T-helper 2 cell treated with Interferon-gamma antibody and Interleukin-4, amounts not matched to agents 100 ng/mL and 5 ng/mL, for 36 hours (primary cell): ENCODE data around the gene GFI1. TPM values are rescaled to one million over a fixed set of nuclear protein-coding genes. Genes with fewer than 3 reads are reported as not detected.

Experiments used
- intact Hi-C: fragments of 100-400 bp; cut with micrococcal nuclease; formaldehyde crosslinking; loops from one replicate; pipeline ENCODE4 v1.15.1; 2023
- total RNA-seq: library from RNA; stranded (reverse); gene quantifications from 2 replicates; pipeline ENCODE4 v1.2.3, GENCODE V29; 2022

The GFI1 gene
- total RNA-seq, 1 donor from 2014 or later: 92.9 TPM

DNA sequence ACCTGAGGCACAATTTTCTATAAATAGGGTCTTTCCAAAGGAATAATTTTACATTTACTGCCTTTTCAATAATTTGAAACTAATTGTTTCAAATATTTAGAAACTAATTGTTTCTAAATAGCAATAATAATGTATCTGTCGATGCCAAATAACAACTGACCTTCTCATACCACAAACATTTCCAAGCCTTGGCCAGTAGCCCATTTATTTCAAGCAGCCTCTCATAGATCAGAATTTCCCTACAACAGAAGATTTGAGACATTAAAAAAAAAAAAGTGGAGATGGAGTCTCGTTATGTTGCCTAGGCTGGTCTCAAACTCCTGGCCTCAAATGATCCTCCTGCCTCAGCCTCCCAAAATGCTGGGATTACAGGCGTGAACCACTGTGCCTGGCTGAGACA, 2.1 kb upstream of the GFI1 start:
- intact Hi-C loops: loop anchor here (5.0 to 10.0 kb wide), 6 partner anchors 122 to 984 kb away; partner anchors contain the start of genes CCDC18, CDC7, DIPK1A and RPL5

DNA sequence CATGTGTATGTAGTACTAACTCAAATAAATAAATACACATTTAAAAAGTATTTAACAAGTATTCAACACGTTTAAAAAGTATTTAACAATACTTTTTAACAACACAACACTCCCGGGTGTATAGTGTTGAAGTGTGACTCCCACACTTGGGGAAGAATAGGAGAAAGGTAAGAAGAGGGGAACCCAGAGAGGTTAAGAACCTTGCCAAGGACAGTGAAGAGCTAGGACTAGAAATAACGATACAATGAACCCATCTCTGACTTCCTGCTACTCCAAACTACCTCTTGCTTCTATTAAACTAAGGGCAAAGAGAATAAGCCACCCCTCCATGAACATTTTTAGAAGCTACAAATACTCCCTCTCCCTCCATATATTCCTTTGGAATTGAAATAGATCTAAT, 1.7 kb upstream of the GFI1 start:
- intact Hi-C loops: loop anchor here (5.0 to 10.0 kb wide), 6 partner anchors 121 to 984 kb away; partner anchors contain the start of genes CCDC18, CDC7, DIPK1A and RPL5

DNA sequence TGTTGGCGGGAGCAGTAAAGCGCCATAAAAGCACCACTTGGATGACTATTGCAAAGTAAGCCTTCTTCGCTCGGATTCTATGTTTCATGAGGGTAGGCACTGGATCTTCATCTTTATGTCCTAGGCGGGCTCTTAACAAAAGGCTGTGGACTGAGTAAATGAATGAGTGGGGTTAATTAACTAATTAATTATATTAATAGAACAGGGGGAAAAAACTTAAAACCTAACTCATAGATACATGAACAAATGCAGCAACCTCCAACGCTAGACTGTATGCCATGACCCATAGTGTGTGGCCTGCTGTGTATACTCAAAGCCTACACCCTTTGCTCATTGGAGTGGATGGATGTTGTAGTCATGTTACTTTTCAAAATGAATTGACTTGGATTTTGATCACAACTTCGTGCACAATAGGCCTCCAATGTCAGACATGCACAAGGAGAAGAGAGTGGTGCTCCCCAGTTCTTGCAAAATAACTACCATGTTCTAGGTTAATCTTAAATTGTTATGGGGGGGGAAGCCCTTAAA, 417 bp upstream of the GFI1 start:
- intact Hi-C loops: loop anchor here (2.0 to 10.0 kb wide), 7 partner anchors 120 to 982 kb away; partner anchors contain the start of genes CCDC18, CDC7, DIPK1A and RPL5

DNA sequence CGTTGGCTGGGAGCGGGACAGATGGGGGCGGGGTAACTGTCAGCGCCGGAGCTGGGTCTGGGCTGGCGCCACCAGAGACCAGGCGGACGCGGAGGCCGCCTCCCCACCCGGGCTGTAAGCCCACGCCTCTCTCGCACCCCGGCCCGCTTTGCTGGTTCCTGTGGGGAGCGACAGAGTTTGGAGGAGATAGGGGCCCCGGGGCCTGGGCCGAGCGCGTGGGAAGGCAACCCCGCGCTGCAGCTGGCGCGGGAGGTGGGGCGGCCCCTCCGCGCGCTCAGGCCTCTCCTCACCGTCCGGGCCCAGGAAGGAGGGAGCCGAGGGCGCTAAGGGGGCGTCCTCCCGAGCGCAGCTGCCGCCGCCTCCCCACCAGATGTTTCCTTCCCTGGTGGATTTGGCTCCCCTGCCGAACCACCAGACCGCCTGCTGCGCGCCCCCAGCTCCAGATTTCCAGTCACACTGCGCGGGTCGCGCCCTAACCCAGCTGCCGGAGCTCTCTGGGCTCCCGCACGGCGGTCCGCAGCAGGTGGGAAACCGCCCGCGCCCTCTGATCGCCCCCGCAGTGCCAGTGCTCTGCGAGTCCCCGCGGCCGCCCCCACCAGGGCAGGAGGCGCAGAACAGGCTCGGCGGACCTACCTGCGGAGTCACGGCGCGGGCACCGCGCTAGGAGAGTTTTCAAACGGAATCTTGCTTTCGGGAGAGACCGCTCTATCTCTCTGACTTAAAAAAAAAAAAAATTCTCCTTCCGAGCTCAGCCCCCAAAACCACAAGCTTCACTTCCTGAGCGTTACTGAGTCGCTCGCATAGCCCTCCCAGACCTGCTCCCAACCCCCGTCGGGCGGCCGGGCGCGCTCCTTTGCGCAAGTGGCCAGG, 1.1 kb downstream of the GFI1 start:
- intact Hi-C loops: loop anchor here (1.0 to 10.0 kb wide), 12 partner anchors 19 to 981 kb away; partner anchors contain the start of genes CCDC18, CDC7, DIPK1A and RPAP2

DNA sequence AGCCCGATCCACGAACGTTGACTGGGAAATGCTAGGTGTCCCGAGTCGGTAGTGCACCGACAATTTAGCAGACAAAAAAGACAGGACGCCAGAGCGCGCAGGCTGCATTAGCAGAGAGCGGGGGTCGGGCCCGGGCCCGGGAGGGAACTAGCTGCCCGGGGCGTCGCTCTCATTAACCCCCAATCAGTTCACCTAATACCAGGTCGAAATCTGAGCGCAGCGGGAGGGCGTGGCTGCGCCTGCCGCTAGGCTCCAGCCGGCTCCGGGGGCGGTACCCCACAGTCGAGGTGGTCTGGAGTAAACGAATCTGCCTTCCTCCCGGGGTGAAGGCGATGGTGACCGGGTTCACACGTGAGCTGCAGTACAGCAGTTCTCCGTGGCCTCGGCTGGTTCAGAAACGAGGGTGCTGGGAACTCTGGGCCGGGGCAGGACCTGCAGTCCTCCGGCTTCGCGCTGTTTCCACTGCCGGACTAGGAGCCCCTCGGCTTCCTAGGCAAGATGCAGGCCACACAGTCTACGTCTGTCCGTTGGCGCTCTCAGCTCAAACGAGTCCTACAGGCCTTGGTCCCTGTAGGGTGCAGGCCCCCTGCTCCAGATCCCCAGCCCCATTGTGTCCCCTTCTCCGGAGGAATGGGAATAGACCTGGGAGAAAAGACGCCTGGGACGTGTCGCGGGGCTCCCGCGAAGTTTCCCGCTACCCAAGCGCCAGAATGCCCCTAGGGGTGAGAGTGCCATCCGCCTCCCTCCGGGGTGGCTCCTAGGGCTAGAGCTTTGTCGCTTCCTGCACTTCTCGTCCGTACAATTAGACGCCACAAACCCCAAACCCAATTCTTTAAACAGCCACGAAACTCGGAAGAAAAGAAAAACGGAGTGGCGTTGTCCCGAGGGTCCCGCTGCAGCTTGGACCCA, 2.0 kb downstream of the GFI1 start:
- intact Hi-C loops: loop anchor here (1.0 to 10.0 kb wide), 9 partner anchors 10 to 980 kb away; partner anchors contain the start of genes CCDC18, CDC7, DIPK1A and RPAP2

DNA sequence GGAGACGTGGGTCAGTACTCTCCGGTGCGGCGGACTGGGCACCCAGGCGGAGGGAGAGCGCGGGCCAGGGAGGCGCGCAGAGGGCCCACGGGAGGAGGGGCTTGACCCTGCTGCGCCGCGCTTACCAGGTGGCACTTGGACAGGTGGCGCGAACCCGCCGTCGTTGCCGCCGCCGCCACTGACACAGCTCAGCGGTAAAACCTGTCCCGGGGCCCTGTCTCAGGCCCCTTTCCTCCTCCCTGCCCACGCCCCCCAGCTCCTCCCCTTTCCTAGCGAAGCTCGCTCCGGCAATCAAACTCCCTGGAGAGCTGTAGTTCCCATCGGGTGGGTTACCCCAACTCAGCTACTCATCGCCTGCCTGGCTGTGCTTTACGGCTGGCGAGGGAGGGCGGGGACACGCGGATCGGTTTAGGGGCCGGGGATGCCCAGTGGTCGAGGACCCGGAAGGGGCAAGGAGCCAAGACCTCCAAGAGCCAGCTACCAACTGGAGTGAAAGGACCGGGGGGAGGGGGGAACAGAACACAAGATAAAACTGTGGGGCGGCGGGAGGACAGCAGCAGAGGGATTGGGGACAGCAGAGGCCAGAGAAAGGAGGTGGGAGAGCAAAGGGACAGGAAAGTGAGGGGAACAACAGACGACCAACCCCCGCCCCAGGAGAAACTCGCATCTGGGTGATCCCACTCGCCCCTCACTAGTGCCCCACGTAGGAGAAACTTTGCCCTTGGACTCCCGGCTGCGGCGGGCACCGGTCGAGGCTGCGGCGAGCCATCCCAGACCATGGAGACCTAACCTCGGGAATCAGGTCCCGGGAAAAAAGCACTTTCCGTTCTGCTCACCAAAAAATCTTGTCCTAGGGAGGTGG, 2.9 kb downstream of the GFI1 start:
- intact Hi-C loops: loop anchor here (1.0 to 10.0 kb wide), 5 partner anchors 10 to 979 kb away; partner anchors contain the start of genes CCDC18, CDC7 and TMED5

DNA sequence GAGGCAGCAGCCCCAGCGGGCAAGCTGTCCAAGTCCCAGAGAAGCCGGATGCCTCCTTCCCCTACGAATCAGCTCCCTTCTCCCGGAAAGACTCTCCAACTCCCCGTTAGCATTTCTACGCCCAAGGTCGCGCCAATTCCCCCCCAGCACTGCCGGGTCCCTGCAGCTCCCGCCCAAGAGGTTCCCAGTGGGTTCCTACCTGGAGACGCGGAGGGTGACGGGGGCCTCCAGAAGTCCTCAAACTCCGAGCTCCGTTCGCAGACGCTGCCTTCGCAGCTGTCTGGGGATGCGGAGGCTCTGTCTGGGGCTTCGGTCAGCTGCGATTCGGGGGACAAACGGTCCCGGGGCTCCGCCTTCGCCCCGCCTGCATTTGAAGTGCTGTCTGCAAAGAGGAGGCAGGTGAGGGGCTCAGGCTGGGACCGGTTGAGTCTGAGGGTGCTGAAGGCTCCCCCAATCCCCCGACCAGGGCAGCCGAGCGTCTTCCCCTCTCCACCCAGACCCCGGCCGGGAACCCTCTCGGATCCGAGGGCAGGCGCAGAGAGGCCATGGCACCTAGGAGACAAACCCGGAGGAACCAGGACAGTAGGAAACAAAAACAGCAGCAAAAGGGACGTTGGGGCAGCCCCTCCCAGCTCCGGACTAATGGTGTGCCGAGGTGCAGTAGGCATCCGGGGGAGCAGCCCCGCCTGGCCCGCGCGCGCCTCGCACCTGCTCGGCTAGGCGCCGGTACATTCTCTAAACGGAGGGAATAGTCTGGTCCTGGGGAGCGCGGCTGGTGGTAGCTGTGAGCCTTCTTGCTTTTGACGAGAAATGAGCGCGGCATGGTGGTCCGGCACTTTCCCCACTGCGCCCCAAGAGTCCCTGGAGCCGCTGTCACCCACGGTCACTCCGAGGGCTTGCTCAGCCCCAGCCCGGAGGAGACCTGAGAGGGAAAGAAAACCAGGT, 3.8 kb downstream of the GFI1 start:
- intact Hi-C loops: loop anchor here (1.0 to 10.0 kb wide), 3 partner anchors 173 to 978 kb away; partner anchors contain the start of genes CCDC18, CDC7 and TMED5

DNA sequence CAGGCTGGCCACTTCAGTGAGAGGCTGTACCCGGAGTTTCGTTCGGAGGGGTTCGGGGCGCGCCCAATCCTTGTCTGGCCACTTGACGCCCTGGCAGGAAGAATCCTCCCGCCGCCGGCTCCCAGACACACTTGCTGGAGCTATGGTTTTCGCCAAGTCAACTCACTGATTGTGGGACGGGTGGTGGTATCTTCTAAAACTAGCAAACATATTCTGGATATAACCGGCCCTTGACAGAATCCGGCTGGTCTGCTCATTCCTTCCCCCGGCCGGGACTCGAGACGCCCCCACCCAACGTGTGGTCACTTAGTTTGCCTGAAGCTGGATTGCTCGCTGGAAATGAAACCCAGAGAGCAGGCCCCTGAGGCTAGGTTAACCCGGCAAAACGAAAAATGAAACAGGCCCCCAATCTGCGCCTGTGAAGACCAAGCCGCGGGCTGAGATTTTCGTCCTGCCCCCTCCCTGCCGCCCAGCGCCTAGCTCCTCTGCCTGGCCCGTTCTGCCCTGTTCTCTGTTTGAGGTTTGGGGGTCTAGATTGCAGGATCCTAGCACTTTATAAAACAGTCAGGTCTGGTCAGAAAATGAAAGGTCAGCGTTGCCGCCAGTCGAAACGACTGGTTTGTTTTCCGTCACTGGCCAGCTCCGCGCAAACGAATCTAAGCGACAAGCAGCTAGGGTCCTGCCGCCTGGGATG, 4.6 kb downstream of the GFI1 start:
- intact Hi-C loops: loop anchor here (10.0 kb wide), 2 partner anchors 703 to 977 kb away; partner anchors contain the start of genes CCDC18, CDC7 and TMED5

DNA sequence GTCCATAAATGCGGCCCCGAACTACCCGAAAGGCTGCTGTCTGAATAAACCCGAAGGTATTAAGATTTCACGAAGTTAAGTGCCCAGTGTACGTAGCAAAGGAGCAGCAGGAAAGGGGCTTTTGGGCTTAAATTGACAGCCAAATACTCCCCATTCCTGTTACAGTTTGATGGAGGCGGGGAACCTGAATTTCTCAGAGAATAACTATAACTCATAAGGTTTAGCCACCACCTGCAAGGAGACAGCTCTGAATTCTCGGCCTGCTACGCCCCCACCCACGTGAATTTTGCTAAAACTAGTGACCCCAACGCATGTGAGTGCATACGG, 5.2 kb downstream of the GFI1 start:
- intact Hi-C loops: loop anchor here (10.0 kb wide), 2 partner anchors 703 to 977 kb away; partner anchors contain the start of genes CCDC18, CDC7 and TMED5

DNA sequence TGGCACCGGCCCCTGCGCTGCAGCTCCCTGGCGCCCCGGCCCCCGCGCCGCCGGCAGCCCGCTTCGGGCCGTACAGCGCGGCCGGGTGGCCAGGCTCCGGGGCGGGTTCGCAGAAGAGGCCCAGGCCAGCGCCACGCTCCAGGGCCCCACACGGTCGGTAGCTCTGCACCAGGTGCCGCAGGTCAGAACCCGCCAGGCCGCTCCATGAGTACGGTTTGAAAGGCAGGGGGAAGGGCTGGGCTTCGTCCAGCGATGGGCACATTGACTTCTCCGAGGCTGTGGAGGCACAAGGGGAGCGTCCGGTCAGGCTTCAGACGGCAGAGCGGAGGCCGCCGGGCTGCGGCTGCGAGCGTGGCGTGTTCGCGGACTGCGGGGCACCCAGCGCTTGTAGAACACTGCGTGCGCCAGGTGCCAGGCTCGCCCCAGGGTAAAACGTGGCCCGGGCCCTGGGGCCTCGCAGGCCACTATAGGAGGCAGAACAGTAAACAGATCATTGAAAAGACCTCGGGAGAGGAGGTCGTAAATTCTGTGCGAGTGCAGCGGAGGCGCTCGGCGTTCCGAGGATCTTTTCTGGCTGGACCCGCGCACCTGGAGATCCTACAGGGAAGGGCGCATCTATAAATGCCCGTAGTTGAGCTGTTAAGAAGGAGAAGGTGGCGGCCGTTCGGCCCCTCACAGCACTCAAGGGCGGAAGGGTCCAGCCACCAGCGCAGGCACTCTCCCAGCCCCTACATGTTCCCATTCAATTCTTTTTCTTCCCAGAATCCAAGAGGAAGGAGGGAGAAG, 5.7 kb downstream of the GFI1 start:
- intact Hi-C loops: loop anchor here (10.0 kb wide), 2 partner anchors 704 to 976 kb away; partner anchors contain the start of genes CCDC18, CDC7 and TMED5

DNA sequence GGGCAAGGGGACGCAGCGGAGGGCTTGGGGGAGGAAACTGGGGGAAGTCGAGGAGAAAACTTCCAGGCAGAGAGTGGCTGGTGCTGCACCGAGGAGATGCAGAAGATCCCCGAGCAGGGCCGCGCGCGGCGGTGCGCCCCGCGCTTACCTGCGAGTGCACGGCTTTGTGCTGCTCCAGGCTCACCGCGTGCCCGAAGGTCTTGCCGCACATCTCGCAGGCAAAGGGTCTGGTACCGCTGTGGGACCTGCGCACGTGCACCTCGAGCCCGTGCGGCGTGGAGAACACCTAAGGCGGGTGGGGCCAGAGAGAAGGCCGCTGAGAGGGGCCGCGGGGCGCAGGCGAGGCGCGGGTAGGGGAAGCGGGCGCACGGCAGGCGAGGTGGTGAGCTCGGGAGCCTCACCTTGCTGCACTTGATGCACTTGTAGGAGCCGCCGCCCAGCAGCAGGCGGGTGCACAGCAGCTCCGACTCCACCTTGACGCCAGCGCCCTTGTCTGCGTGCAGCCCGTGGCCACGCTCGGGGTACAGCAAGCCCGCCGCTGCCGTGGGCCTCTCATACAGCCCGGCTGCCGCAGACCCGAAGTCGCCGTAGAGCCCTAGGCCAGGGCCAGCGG, 6.4 kb downstream of the GFI1 start:
- intact Hi-C loops: loop anchor here (10.0 kb wide), 2 partner anchors 704 to 976 kb away; partner anchors contain the start of genes CCDC18, CDC7 and TMED5

DNA sequence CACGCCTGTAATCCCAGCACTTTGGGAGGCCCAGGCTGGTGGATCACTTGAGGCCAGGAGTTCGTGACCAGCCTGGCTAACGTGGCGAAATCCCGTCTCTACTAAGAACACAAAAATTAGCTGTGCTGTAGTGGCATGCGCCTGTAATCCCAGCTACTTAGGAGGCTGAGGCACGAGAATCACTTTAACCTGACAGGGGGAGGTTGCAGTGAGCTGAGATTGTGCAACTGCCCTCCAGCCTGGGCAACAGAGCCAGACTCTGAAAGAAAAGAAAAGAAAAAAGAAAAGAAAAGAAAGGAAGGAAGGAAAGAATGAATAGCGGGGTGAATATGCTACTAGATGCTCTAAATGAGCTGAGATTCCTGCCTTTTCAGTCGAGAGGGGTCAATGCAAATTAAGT, 7.1 kb downstream of the GFI1 start:
- intact Hi-C loops: no loop called here

DNA sequence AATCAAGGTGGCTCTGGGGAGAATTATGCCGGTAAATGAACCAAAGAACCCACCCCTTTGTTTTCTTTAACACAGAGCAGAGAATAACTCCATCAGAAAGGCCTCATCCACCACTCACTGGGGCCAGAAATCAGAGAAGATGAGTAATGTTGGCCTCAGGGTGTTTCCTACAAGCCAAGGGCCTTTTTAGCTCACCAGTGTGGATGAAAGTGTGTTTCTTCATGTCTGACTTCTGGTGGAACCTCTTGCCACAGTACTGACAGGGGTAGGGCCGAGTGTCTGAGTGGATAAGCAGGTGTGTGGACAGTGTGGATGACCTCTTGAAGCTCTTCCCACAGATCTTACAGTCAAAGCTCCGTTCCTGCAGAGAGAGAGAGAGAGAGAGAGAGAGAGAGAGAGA, 8.3 kb downstream of the GFI1 start:
- intact Hi-C loops: no loop called here

DNA sequence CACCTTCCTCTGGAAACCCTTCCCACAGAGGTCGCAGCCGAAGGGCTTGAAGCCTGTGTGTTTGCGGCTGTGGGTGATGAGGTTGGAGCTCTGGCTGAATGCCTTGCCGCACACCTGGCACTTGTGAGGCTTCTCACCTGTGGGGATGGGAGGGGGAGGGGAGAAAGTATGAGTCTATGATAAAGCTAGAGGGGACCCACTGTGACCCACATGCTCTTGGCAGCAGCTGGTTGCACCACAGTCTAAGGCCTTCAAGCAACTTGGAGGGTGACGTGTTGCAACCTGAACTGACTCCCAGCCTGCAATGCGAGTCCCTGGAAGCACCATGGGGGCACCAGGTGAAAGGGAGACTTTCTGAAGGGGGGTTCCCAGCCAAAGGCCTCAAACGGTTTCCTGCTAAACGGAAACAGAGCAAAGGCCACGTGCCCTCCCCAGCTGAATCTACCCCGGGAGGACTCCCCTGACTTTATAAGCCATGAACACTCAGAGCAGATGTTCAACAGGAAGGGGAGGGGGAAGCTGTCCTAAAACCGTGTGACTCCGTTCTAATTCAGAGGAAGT, 10.6 kb downstream of the GFI1 start:
- intact Hi-C loops: no loop called here

DNA sequence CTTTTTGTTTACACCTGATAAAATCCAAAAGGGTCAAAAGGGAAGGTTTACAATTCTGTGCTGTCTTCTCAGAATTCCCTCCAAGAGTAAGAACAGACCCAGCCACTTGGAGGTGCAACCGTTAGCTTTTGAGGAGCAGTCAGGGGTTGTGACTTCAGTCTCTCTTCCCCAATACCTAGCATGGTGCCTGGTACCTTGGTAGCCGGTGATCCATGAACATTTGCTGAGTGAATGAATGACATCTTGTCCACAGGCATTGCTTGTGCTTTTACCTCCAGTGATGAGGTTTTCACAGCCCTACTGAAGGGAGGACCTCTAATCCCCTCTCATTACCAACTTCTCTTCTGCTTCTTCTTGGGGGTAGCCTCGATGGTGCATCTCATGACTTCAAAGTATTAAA, 11.7 kb downstream of the GFI1 start:
- intact Hi-C loops: no loop called here

DNA sequence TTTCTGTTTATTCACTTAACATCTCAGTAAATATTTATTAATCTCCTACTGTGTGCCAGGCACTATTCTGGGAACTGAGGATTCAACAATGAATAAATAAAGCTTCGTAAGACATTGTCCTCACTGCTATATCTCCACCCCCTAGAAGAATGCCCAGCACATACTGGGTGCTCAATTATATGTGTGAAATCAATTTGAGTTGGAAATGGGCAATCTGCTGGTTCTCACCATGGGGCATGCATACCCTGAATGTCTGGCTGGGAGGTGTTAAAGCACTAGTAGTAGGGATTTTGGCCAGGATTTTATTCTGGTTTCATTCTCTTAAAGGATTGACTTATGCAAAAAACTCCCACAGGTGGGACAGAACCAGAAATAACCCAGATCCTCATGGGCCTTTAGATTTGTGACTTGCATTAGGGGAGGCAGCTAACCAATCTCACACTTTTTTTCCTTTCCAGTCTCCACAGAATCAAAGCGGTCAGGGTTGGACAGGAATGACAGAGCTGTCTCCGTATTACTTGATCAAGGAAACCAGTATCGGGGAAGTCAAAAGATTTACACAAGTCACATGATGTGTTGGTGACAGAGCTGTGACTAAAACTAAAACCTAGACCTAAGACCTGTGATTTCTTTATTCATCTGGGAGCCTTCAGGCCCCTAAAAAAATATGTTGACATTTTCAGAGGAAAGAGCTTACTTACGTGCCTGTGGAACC, 12.8 kb downstream of the GFI1 start:
- intact Hi-C loops: loop anchor here (1.0 kb wide), 1 partner anchor 10 kb away; no protein-coding TSS in a partner anchor
